Astrocyte of the spinal cord (primary cell): ENCODE data around the gene RING1.
A peak's percentile ranks its signal among the peaks of the same experiment; 100 is the strongest.

ENCODE experiments used
- DNase-seq: peaks from one replicate; pipeline ENCODE4 v3.0.0; 2011; ENCODE audit warnings: low read depth, low spot score
- H3K4me3 ChIP-seq: 2 replicates; pipeline ENCODE4 v1.5.1; 2011; ENCODE audit warnings: low read depth, mild to moderate bottlenecking, low read length, moderate library complexity
- CTCF ChIP-seq: IDR thresholded peaks from 2 replicates; pipeline ENCODE4 v1.5.1; 2012; ENCODE audit warnings: low read depth, mild to moderate bottlenecking, low read length, inconsistent platforms
- in situ Hi-C: cut with HindIII; loops from 2 replicates; pipeline ENCODE4 v1.10.0; 2017; ENCODE audit warnings: low sequenced_read_pairs

RING1 gene

DNA sequence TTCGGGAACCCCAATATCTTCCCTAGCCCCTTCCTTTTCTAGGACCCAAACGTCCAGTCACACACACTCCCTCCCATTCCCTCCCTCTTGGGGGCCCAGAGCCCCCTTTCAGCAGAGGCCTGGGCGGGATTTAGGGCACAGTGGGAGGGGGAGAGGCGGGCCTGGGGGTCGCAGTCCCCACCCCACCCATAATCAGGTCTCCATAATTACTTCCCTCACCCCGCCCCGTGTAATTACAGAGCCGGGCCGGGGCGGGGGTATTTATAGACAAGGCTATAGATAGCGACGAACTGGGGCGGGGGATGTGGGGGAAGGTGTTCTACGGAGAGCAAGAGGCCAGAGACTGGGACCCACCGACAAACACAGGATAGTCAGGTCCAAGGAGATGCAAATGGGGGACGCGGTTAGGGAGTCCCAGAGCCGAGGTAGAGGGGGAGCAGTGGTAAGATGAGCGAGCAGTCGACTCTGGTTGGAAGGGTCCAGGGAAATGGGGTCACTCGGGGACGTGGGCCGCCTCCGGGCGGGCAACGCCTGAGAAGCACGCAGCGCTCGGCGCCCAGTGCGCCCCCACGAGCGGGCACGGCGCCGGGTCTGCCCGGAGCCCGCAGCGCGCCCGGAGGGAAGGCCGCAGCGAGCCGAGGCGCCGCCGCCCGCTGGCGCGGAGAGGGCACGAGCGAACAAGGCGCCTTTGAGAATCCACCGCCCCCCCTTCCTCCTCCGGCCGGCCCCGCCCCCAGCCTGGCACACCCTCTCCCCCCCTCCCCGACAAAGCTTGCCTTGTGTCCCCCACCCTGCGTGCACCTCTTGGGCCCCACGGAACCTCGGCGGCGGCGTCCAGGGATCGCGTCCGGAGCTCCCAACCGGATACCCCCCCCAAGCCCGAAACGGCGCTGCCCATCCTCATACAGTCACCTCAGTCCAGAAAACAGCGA lies 15.4 kb upstream of the RING1 start:
- no peak for DNase-seq
- in situ Hi-C loops, result no loop called here
- no peak for TF ChIP-seq CTCF
- H3K4me3 ChIP-seq, result peak overlapping the region; percentile 29

GRCh38 chr6:33193619-33194018 lies 14.7 kb upstream of the RING1 start:
- TF ChIP-seq CTCF, result no peak
- no peak overlapping the region for H3K4me3 ChIP-seq
- DNase-seq, result no peak
- in situ Hi-C loops, result no loop called here

DNA sequence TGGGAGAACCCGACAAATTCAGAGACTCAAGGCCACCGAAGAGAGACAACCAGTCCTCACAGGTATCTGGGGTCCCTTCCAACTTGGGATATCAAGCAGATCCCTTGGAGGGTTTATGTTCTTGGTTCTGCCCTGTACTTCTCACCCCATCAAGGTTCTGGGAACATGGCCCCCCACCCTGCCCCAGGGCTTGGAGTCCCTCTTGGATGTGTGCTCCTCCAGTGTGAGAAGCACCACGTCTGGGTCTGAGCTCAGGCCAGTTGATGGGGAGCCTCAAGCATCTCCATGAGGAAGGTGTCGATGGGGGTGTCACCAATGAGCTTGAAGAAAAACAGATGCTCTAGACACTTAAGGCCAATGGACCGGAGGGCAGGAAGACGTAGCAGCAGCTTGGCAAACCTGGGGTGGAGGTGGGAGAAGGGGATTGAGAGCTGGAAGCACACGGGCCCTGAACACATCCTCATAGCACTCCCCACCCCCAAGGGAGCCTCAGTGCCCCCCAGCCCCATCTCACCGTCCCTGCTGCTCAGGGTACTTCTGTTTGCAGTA lies 13.8 kb upstream of the RING1 start:
- DNase-seq, result no peak
- in situ Hi-C loops, result no loop called here
- H3K4me3 ChIP-seq, result no peak overlapping the region
- TF ChIP-seq CTCF, result no peak

GRCh38 chr6:33195304-33196165 lies 12.8 kb upstream of the RING1 start:
- in situ Hi-C loops, result no loop called here
- DNase-seq, result no peak
- H3K4me3 ChIP-seq, result no peak overlapping the region

GRCh38 chr6:33197431-33198048 lies 10.8 kb upstream of the RING1 start:
- H3K4me3 ChIP-seq, result no peak overlapping the region
- TF ChIP-seq CTCF, result peak; percentile 78
- in situ Hi-C loops, result no loop called here
- DNase-seq, result peak; percentile 54

More at GRCh38 chr6:33195304-33196165, 12.8 kb upstream of the RING1 start:
- no peak for TF ChIP-seq CTCF
